Kidney (tissue), 14 donors: ENCODE results near the gene FAM110D. TPM values are rescaled to one million over a fixed set of nuclear protein-coding genes. Genes with fewer than 3 reads are reported as not detected.

Source experiments
- DNase-seq, 5 donors: peaks; one replicate each; pipeline ENCODE4 v3.0.0-alpha.2; 2013 to 2020
- FAIRE-seq: peaks from 2 replicates; lab custom pipeline; 2012; peaks lifted over from hg19 to GRCh38; lab: Jason Lieb, UNC
- H3K27ac ChIP-seq, 2 donors: one replicate each; pipeline ENCODE4 v1.7.0; 2013; ENCODE audit warnings: low read depth in 2 of 2, low read length in 2 of 2, inconsistent platforms in 1 of 2
- H3K27me3 ChIP-seq: one replicate; pipeline ENCODE4 v1.7.1; 2013; ENCODE audit warnings: low read length, inconsistent platforms; ENCODE audit not compliant: control insufficient read depth, insufficient read depth
- H3K36me3 ChIP-seq, 3 donors: one replicate each; pipeline versions ENCODE4 v1.7.0 to v1.7.1; 2013; ENCODE audit warnings: low read length in 3 of 3, control low read depth in 1 of 3, inconsistent platforms in 1 of 3; ENCODE audit not compliant: insufficient read depth in 3 of 3, control insufficient read depth in 2 of 3
- H3K4me1 ChIP-seq, 3 donors: one replicate each; pipeline versions ENCODE4 v1.7.0 to v1.7.1; 2013; ENCODE audit warnings: low read length in 3 of 3, inconsistent platforms in 1 of 3, low read depth in 1 of 3; ENCODE audit not compliant: control insufficient read depth in 2 of 3, insufficient read depth in 2 of 3
- H3K4me3 ChIP-seq, 3 donors: one replicate each; pipeline versions ENCODE4 v1.7.0 to v1.8.1; 2013; ENCODE audit warnings: low read length in 3 of 3, control low read depth in 1 of 3, inconsistent platforms in 1 of 3
- H3K9ac ChIP-seq, 3 donors: one replicate each; pipeline versions ENCODE4 v1.7.0 to v1.7.1; 2013; ENCODE audit warnings: low read length in 3 of 3, control low read depth in 1 of 3, inconsistent platforms in 1 of 3
- H3K9me3 ChIP-seq, 3 donors: one replicate each; pipeline versions ENCODE4 v1.7.0 to v1.7.1; 2013; ENCODE audit warnings: low read length in 3 of 3, control low read depth in 1 of 3, inconsistent platforms in 1 of 3; ENCODE audit not compliant: control insufficient read depth in 2 of 3, insufficient read depth in 1 of 3
- intact Hi-C: fragments of 100-400 bp; cut with DNase I; formaldehyde crosslinking; loops from one replicate; pipeline ENCODE4 v1.11.1; 2022
- polyA plus RNA-seq: library from polyadenylated mRNA; stranded (reverse); fragments of 350-450 nt; fragmentation: Illumina TruSeq; extraction: RNeasy Lipid Tissue Mini Kit (QIAGEN cat#74804); gene quantifications from one replicate; pipeline ENCODE4 v1.2.3, GENCODE V29; 2014; ENCODE audit warnings: low read depth, low replicate concordance; ENCODE audit not compliant: insufficient read depth
- total RNA-seq: library from RNA; stranded (reverse); fragmentation: NEBNext Ultra II Directional; extraction: Animal tissue kit (Norgen Biotek cat#: 25700); gene quantifications from one replicate; pipeline ENCODE4 v1.2.1, GENCODE V29; 2021
- TF ChIP-seq, protein P1 (sequence below): IDR thresholded peaks from 3 replicates; pipeline ENCODE4 v1.5.1; 2012; ENCODE audit warnings: mild to moderate bottlenecking, moderate library complexity, borderline replicate concordance; ENCODE audit not compliant: insufficient read depth; ENCODE audit errors: extremely low read depth
- donor health status: control.
- donor health status: control.
- donor health status: control.
- donor health status: control.
- donor health status: control.
- donor health status: DM: yes; HTN: yes; CAD: no.
- donor health status: Normal renal cell carcinoma (clear cell type).

The FAM110D gene
- total and polyA plus RNA-seq, 2 donors from 2014 or later: 4.2 to 8.1 TPM

DNA sequence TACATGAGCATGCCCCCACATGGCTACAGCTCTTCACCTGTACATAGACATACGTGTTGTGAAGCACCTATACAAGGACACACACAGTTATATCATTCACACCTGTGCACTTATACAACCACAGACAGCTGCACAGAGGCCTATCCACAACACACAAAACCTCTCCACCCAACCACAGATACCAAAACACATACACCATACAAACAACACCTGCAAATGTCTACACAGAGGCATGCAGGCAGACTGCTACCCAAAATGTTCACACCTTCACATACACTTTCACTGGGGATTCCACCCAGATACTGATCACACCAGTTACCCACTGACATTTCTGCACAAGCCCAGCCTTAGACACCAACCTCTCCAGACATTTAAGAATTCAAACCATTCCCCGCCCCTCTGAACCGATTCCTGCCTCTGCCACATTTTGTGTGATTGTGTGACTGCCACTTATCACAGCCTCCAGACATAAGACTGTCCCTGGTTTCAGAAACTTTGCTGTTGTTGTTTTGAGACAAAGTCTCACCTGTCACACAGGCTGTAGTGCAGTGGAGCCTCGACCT is 7.9 kb downstream of the FAM110D start:
- TF ChIP-seq, protein P1, sequence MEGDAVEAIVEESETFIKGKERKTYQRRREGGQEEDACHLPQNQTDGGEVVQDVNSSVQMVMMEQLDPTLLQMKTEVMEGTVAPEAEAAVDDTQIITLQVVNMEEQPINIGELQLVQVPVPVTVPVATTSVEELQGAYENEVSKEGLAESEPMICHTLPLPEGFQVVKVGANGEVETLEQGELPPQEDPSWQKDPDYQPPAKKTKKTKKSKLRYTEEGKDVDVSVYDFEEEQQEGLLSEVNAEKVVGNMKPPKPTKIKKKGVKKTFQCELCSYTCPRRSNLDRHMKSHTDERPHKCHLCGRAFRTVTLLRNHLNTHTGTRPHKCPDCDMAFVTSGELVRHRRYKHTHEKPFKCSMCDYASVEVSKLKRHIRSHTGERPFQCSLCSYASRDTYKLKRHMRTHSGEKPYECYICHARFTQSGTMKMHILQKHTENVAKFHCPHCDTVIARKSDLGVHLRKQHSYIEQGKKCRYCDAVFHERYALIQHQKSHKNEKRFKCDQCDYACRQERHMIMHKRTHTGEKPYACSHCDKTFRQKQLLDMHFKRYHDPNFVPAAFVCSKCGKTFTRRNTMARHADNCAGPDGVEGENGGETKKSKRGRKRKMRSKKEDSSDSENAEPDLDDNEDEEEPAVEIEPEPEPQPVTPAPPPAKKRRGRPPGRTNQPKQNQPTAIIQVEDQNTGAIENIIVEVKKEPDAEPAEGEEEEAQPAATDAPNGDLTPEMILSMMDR: no peak
- FAIRE-seq: no peak

DNA sequence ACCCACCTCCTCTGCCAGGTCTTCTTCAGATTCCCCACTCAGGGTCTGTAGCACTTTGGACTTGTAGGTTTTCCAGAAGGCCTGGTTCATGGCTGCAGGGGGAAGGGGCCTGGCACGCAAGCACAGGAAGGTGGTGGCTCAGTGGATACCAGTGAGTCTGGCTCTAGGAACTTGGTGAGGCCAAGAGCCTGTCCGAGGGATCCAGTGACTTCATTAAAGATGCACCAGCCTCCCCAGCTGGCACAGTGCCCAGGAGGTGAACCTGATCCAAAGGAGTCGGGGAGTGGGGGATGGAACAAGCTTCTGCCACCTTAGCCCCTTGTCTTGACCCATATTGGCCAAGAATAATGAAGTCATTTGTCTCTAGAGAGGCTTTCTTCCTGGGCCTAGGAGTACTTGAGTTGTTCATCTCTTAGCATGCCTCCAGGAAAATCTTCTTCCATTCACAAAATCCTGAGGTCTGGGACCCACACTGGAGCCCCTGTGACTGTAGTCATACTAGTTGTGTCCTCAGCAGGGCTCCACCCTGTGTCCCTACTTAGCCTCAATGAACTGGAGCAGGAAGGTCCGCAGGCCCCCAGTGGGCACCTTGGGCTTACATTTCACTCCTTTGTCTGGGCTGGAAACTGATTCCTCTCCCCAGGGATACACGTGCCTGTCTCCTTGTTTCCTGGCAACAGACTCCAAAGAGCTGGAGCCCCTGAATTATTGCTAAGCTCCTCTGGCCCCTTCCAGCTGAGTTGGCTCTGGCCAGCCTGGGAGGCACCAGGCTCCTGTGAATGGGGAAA is 9.7 kb downstream of the FAM110D start, which contains the start of gene C1orf232:
Gene C1orf232 (minus strand): TSS at position 554 of the 788 bp plus-strand sequence. CDS start 464 bp downstream, at position 90.
- TF ChIP-seq, protein P1: no peak
- H3K27me3 ChIP-seq: no peaks in the 10 kb centered on the region
- H3K36me3 ChIP-seq: peaks cover 0 to 3% (median 0%) of the 10 kb centered on the region in 3 donors
- H3K4me1 ChIP-seq: peaks cover 0 to 10% (median 5%) of the 10 kb centered on the region in 3 donors
- H3K9ac ChIP-seq: peak within 1 kb of the TSS in 2 of 3 donors; percentile 68 to 91
- peak within 1 kb of the TSS; percentile 81 to 95 (median 83) for H3K4me3 ChIP-seq
- DNase-seq (peak in 4 of 5 donors; percentile 59 to 86 (median 76)), FAIRE-seq (no peak)
- intact Hi-C loops: no loop called here
- H3K27ac ChIP-seq: peak within 1 kb of the TSS; percentile 33 to 67
- H3K9me3 ChIP-seq: no peaks in the 10 kb centered on the region

More for the DNA sequence above, 7.9 kb downstream of the FAM110D start:
- Histone ChIP-seq H3K4me1 (peaks cover 0 to 12% (median 5%) of the 10 kb centered on the region in 3 donors), H3K27ac (no peak overlapping the region), H3K36me3 (peaks cover 0 to 3% (median 0%) of the 10 kb centered on the region in 3 donors), H3K27me3 (no peaks in the 10 kb centered on the region), H3K4me3 (no peak overlapping the region), H3K9me3 (no peaks in the 10 kb centered on the region), H3K9ac (no peak overlapping the region)
- DNase-seq: no peak
- intact Hi-C loops: no loop called here

DNA sequence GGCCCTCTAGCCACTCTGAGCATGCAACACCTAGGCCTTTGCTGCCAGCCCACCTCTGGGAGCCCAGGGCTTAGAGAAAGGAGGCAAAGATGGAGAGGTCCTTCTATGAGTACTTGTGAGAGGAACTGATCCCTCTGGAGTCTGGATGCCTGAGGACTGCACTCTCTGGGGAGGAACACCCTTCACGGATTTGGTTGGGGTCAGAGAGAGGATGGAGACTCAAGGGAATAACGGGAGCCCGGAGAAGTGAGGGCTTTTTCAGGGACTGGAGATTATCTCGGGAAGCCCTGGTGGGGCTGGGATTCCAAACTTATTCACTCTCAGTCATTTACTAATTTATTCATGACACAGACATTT is 10.3 kb downstream of the FAM110D start:
- Histone ChIP-seq H3K4me3 (peak overlapping the region in 1 of 3 donors; percentile 95), H3K27ac (peak overlapping the region in 1 of 2 donors; percentile 23), H3K36me3 (peaks cover 0 to 3% (median 0%) of the 10 kb centered on the region in 3 donors), H3K9ac (peak overlapping the region in 2 of 3 donors; percentile 13 to 91), H3K4me1 (peaks cover 0 to 10% (median 5%) of the 10 kb centered on the region in 3 donors), H3K9me3 (no peaks in the 10 kb centered on the region), H3K27me3 (no peaks in the 10 kb centered on the region)
- peak in 1 of 5 donors; percentile 54 for DNase-seq
- TF ChIP-seq, protein P1: no peak
- FAIRE-seq: no peak
- intact Hi-C loops: no loop called here
